GOT3 (cell line): ENCODE measurements around the gene INF2.

Source experiments
- DNase-seq: peaks from one replicate; lab custom pipeline; 2025; ENCODE audit warnings: mixed read lengths; lab: John Stamatoyannopoulos, UW

The INF2 gene

GRCh38 chr14:104702673-104703072, 13.3 kb downstream of the INF2 start:
- DNase-seq, result no peak

DNA sequence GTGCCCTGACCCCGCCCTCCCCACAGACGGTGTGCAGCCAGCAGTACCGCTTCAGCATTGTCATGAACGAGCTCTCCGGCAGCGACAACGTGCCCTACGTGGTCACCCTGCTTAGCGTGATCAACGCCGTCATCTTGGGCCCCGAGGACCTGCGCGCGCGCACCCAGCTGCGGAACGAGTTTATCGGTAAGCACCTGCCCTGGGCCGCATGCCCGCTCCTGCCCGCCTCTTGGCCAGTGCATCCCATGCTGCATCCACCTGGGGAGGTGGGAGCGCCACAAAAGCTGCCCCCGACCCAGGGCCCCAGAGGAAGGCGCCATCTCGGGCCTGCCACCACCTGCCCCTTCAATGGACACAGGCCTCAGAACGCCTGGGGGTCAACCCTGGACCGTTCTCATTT, 13.9 kb downstream of the INF2 start:
- DNase-seq, result no peak

DNA sequence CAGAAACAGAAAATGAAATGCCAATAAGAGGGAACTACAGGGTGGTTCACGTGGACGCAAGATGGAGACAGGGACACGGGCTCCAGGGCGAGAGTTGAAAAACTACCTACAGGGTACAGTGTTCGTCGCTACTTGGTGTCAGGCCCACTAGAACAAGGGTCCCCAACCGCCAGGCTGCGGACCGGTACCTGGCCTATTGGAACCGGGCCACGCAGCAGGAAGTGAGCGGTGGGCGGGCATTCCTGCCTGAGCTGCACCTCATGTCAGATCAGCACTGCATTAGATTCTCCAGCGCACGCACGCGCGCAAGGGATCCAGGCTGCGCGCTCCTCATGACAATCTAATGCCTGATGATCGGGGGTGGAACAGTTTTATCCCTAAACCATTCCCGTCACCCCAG, 14.8 kb downstream of the INF2 start:
- no peak for DNase-seq

- no peak for DNase-seq
These were observed 16.1 kb downstream of the INF2 start for GRCh38 chr14:104705340-104706047.

GRCh38 chr14:104706733-104707607, 17.6 kb downstream of the INF2 start:
- no peak for DNase-seq

- DNase-seq, result no peak
These were observed 18.5 kb downstream of the INF2 start for GRCh38 chr14:104707608-104708595.

DNA sequence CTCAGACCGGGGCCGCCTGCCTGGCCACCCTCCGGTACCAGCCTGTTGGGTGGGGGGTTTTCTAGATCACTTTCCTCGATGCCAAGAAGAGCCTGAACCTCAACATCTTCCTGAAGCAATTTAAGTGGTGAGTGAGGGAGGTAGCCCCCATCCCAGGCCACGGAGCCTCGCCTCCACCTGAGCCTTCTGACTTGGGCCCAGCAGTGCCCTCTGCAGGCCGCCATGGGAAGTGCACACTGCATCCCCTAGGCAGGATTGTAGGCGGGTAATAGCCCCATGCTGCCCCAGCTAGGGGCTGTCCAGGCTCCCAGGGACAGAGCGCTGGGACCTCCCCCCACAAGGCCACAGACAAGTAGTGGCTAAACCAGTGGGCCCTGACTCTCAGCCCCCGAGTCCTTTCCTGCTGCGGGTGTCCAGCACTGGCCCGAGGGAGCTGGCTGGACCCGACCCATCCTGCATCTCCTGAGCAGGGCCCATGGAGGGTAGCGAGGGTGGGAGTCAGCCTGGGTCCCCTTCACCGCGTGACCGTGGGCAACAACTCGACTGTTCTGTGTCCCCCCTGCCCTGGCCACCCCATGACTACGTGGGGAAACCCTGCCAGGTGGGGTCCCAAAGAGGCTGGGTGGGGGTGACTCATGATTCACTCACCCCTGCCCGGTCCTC, 19.3 kb downstream of the INF2 start:
- DNase-seq, result no peak

DNA sequence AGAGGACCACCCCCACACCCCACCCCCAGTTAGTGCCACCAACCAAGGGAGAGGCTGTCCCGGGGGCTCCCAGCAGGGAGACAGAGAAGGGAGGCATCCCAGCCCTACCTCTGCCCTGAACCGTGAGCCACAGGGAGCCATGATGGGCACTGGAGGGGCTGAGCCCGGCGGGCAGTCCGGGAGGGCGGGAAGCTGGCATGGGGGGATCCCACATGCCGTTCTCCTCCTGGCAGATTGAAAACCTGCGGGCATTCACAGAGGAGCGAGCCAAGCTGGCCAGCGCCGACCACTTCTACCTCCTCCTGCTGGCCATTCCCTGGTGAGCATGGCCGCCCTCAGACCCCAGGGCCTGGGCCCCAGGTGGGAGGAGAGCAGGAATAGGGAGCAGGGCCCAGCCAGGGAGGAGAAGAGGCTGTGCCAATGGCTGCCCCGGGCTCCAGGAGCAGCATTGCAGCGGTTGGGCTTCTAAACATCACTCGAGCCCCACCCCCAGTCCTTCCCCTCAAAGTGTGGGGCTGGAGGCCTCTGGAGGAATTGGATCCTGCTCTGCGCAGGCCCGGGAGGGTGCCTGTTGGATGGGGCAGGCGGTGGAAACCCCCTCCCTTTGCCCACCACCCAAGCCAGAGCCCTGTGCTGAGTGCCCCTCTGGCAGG, 20.1 kb downstream of the INF2 start:
- DNase-seq, result no peak

GRCh38 chr14:104710071-104710735, 20.8 kb downstream of the INF2 start:
- no peak for DNase-seq

DNA sequence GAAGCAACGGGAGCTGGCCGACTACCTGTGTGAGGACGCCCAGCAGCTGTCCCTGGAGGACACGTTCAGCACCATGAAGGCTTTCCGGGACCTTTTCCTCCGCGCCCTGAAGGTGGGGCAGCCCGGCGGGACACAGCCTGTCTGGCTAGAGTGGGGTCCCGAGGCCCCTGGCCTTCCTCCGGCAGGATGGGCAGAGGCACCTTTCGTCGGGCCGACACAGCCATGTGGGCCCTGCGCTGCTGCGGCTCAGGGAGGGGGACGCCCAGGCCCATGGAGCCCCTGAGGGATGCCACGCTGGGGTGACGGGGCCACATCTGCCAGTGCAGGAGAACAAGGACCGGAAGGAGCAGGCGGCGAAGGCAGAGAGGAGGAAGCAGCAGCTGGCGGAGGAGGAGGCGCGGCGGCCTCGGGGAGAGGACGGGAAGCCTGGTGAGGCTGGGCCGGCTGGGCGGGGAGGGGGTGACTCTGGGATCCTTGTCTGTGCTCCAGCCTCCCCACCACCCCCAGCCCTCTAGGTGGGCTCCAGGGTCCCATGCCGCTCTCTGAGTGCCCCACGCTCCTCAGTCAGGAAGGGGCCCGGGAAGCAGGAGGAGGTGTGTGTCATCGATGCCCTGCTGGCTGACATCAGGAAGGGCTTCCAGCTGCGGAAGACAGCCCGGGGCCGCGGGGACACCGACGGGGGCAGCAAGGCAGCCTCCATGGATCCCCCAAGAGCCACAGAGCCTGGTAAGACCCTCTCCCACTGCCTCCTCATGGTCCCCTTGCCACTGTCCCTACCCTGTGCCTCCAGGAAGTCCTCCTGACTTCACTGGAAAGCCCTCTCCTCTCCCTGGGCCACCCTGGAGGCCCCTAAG, 23.7 kb downstream of the INF2 start:
- DNase-seq, result no peak

DNA sequence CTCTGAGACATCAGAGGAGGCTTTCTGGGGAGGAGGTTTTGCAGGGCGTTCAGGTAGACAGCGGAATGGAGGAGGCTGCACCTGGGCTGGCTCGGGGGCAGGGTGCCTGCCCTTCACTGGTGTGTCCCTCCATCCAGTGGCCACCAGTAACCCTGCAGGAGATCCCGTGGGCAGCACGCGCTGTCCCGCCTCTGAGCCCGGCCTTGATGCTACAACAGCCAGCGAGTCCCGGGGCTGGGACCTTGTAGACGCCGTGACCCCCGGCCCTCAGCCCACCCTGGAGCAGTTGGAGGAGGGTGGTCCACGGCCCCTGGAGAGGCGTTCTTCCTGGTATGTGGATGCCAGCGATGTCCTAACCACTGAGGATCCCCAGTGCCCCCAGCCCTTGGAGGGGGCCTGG, 24.6 kb downstream of the INF2 start:
- DNase-seq, result no peak

GRCh38 chr14:104714681-104715080, 25.3 kb downstream of the INF2 start:
- no peak for DNase-seq

DNA sequence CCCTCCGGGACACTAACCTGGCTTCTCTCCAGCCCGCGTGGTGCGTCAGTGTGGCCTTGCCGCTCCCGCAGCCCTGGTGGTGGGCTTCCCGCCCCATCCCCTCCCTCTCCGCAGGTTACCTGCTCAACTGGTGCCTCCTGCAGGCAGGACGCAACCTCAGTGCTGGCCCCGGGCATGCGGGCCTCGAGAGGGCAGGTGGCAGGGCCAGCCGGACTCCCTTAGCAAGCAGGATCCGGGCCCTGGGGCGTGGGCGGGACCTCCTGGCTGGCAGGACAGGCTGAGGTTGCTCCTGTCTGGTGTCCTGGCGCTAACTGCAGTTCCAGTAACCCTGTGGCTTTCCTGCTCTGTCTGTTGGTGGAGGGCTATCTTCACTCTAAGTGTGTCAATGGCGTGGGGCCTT, 26.0 kb downstream of the INF2 start:
- no peak for DNase-seq

- no peak for DNase-seq
These were observed 26.5 kb downstream of the INF2 start for GRCh38 chr14:104715871-104716270.

DNA sequence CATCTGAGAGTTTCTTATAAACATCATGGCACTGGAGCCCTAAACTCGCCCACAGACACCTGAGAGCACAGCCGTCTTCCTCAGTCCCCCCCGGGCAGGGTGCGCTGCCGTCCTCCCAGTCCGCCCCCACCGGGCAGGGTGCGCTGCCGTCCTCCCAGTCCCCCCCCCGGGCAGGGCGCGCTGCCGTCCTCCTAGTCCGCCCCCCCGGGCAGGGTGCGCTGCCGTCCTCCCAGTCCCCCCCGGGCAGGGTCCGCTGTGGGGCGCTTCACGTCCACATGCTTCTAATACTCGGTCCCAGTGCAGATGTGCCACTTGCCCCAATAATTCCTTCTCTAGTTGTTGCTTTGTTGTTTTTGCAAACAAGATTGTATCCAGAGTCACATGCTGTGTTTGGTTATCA, 27.7 kb downstream of the INF2 start:
- no peak for DNase-seq

DNA sequence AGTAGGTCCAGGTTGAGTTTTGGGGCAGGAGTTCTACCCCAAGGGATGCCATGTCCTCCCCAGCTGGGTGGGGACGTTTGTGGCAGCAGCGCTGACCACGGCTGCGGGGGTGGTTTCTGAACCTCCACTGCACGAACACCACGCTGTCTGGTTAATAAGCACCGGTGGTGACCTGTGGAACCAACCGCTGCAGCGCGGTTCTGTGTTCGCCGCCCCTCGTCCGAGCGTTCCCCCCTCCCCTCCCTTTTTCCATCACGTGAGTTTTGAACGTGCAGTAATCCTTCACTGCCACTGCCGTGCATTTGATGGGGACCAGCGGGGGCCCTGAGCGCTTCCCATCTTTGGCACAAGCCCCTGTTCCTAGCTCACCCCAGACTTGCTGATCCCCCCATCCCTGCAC, 28.2 kb downstream of the INF2 start:
- no peak for DNase-seq

- DNase-seq, result no peak
These were observed 28.7 kb downstream of the INF2 start for GRCh38 chr14:104718147-104718546.

GRCh38 chr14:104718871-104719270, 29.5 kb downstream of the INF2 start:
- no peak for DNase-seq

DNA sequence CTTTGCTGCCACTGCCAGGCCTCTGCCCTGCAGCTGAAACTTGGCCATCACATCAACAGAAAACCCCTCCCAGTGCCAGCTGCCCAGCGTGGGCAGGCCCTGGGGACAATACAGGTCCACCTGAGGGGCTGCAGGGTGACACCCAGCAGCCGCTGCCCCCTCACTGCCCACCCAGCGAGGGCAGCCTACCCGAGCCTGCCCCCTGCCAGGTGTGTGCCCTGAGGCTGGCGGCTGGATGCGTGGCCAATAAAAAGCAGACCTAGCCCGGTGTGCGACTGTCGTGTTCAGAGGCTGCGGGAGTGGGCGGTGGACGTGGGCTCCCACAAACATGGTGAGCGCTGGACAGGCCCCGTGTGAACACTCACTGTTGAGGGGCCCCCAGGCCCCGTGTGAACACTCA, 29.9 kb downstream of the INF2 start:
- DNase-seq, result no peak
